DLD1 (cell line): ENCODE data around the gene EZH2.

ENCODE experiments used
- in situ Hi-C: cut with HindIII; loops from 2 replicates; pipeline ENCODE4 v1.10.0; 2017; ENCODE audit warnings: low sequenced_read_pairs

Gene EZH2

GRCh38 chr7:148811892-148812291, 72.2 kb downstream of the EZH2 start:
- in situ Hi-C loops: no loop called here

GRCh38 chr7:148809856-148810255, 74.2 kb downstream of the EZH2 start:
- in situ Hi-C loops: no loop called here

- in situ Hi-C loops: no loop called here
Measured at GRCh38 chr7:148807436-148807835, 76.7 kb downstream of the EZH2 start.

GRCh38 chr7:148806187-148806586, 77.9 kb downstream of the EZH2 start:
- in situ Hi-C loops: no loop called here

GRCh38 chr7:148804343-148805235, 79.5 kb downstream of the EZH2 start:
- in situ Hi-C loops: no loop called here

- in situ Hi-C loops: no loop called here
Measured at GRCh38 chr7:148803094-148803493, 81.0 kb downstream of the EZH2 start.

- in situ Hi-C loops: no loop called here
Measured at GRCh38 chr7:148802101-148802493, 82.0 kb downstream of the EZH2 start.

- in situ Hi-C loops: no loop called here
Measured at GRCh38 chr7:148800677-148801076, 83.4 kb downstream of the EZH2 start.

GRCh38 chr7:148799893-148800555, 84.1 kb downstream of the EZH2 start:
- in situ Hi-C loops: no loop called here

- in situ Hi-C loops: no loop called here
Measured at GRCh38 chr7:148796841-148797240, 87.2 kb downstream of the EZH2 start.

- in situ Hi-C loops: no loop called here
Measured at GRCh38 chr7:148794476-148794875, 89.6 kb downstream of the EZH2 start.

- in situ Hi-C loops: no loop called here
Measured at GRCh38 chr7:148793590-148793989, 90.5 kb downstream of the EZH2 start.

GRCh38 chr7:148791546-148791945, 92.5 kb downstream of the EZH2 start:
- in situ Hi-C loops: no loop called here

- in situ Hi-C loops: no loop called here
Measured at GRCh38 chr7:148790850-148791249, 93.2 kb downstream of the EZH2 start.

- in situ Hi-C loops: no loop called here
Measured at GRCh38 chr7:148790131-148790726, 93.9 kb downstream of the EZH2 start.

GRCh38 chr7:148789220-148789619, 94.9 kb downstream of the EZH2 start:
- in situ Hi-C loops: no loop called here

- in situ Hi-C loops: no loop called here
Measured at GRCh38 chr7:148787571-148788295, 96.4 kb downstream of the EZH2 start.

- in situ Hi-C loops: no loop called here
Measured at GRCh38 chr7:148783801-148784527, 100.1 kb downstream of the EZH2 start.

- in situ Hi-C loops: no loop called here
Measured at GRCh38 chr7:148782757-148783456, 101.2 kb downstream of the EZH2 start.

- in situ Hi-C loops: no loop called here
Measured at GRCh38 chr7:148774471-148774870, 109.6 kb downstream of the EZH2 start.
